GM19351 (cell line): Measurements from ENCODE around the gene FLOT2.
"Not testable (repeated sequence)": the region's sequence is repeated elsewhere in the genome, so short reads cannot be mapped to it uniquely, and the experiment has no call there.

ENCODE experiments used
- ATAC-seq: cut with Tn5 transposase; IDR thresholded peaks from one replicate; pipeline ENCODE4 v1.9.1; 2021; ENCODE audit warnings: mild to moderate bottlenecking, moderate library complexity; ENCODE audit not compliant: unreplicated experiment

FLOT2 gene

GRCh38 chr17:28853295-28853694 is 44.2 kb downstream of the FLOT2 start:
- no peak for ATAC-seq

- ATAC-seq: no peak
Observed at GRCh38 chr17:28849281-28849680, 48.3 kb downstream of the FLOT2 start.

- not testable (repeated sequence) for ATAC-seq
Observed at GRCh38 chr17:28848667-28849066, 48.9 kb downstream of the FLOT2 start.

- ATAC-seq: not testable (repeated sequence)
Observed at GRCh38 chr17:28846699-28847098, 50.8 kb downstream of the FLOT2 start.

- ATAC-seq: no peak
Observed at GRCh38 chr17:28846231-28846630, 51.3 kb downstream of the FLOT2 start.

GRCh38 chr17:28843816-28844148 is 53.8 kb downstream of the FLOT2 start:
- ATAC-seq: no peak

GRCh38 chr17:28842282-28843012 is 55.1 kb downstream of the FLOT2 start, which contains the start of gene FAM222B:
TSS of gene FAM222B (minus strand) at chr17:28842790. CDS start at chr17:28766667, 76,123 bp downstream.
- ATAC-seq: peak; percentile 75

- no peak for ATAC-seq
Observed at GRCh38 chr17:28841901-28842281, 55.6 kb downstream of the FLOT2 start.

- no peak for ATAC-seq
Observed at GRCh38 chr17:28839221-28839620, 58.3 kb downstream of the FLOT2 start.

- not testable (repeated sequence) for ATAC-seq
Observed at GRCh38 chr17:28836541-28836940, 61.0 kb downstream of the FLOT2 start.

GRCh38 chr17:28834420-28834819 is 63.1 kb downstream of the FLOT2 start:
- ATAC-seq: no peak
